Fibroblast of gingiva (primary cell): Measurements from ENCODE around the gene OTUD4.
"Not testable (repeated sequence)": the region's sequence is repeated elsewhere in the genome, so short reads cannot be mapped to it uniquely, and the experiment has no call there.

Experiments
- DNase-seq: peaks from one replicate; pipeline ENCODE4 v3.0.0-alpha.2; 2011; ENCODE audit warnings: low read depth

The OTUD4 gene, protein sequence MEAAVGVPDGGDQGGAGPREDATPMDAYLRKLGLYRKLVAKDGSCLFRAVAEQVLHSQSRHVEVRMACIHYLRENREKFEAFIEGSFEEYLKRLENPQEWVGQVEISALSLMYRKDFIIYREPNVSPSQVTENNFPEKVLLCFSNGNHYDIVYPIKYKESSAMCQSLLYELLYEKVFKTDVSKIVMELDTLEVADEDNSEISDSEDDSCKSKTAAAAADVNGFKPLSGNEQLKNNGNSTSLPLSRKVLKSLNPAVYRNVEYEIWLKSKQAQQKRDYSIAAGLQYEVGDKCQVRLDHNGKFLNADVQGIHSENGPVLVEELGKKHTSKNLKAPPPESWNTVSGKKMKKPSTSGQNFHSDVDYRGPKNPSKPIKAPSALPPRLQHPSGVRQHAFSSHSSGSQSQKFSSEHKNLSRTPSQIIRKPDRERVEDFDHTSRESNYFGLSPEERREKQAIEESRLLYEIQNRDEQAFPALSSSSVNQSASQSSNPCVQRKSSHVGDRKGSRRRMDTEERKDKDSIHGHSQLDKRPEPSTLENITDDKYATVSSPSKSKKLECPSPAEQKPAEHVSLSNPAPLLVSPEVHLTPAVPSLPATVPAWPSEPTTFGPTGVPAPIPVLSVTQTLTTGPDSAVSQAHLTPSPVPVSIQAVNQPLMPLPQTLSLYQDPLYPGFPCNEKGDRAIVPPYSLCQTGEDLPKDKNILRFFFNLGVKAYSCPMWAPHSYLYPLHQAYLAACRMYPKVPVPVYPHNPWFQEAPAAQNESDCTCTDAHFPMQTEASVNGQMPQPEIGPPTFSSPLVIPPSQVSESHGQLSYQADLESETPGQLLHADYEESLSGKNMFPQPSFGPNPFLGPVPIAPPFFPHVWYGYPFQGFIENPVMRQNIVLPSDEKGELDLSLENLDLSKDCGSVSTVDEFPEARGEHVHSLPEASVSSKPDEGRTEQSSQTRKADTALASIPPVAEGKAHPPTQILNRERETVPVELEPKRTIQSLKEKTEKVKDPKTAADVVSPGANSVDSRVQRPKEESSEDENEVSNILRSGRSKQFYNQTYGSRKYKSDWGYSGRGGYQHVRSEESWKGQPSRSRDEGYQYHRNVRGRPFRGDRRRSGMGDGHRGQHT

DNA sequence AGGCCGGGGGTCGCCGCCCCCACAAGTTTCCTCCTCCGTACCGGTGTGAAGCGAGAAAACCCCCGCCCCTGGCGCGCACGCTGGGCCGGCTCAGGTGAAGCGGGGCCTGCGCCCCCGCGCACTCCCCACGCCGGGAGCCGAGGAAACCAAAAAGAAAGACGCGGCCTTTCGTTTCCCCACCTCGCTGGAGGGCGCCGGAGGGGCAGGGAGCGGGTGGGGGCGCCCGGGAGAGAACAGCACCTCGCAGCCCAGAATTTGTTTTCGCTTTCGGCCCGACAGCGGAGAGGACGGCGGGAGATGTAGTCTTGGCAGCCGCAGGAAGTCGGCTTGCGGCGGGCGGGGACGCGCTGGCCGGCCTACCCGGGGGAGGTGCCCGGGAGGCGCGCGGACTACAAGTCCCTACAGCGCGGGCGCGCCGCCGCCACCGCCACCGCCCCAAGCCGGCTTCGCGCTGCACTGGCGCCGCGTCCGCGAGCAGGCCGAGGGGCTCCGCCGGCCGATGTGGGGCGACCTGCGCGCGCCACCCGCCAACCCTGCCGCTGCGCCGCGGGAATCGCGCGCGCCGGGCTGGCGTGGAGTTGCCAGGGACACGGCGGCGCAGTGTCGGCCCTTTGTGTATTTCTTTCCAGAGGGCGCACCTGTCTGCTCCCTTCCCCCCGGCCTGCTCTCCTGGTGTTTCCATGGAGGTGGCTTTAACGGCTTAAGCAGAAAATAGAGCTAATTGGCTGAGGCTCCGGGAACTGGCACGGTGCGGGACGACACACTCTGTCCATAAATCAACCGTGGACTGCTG lies at the start of gene OTUD4:
Gene OTUD4 (minus strand): TSS at position 292 of the 793 bp plus-strand sequence. CDS start 616 bp downstream, outside the sequence.
- DNase-seq: peak; percentile 97

DNA sequence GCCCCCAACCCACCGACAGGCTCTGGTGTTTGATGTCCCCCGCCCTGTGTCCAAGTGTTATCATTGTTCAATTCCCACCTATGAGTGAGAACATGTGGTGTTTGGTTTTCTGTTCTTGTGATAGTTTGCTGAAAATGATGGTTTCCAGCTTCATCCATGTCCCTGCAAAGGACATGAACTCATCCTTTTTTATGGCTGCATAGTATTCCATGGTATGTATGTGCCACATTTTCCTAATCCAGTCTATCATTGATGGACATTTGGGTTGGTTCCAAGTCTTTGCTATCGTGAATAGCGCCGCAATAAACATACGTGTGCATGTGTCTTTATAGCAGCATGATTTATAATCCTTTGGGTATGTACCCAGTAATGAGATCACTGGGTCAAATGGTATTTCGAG lies 42.8 kb upstream of the OTUD4 start:
- DNase-seq: not testable (repeated sequence)

DNA sequence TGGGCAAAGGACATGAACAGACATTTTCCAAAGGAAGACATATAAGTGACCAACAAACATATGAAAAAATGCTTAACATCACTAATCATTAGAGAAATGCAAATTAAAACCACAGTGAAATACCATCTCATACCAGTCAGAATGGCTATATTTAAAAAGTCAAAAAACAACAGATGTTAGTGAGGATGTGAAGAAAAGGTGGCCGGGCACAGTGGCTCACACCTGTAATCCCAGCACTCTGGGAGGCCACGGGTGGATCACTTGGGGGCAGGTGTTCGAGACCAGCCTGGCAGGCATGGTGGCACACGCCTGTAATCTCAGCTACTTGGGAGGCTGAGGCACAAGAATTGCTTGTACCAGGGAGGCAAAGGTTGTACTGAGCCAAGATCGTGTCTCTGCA lies 41.1 kb upstream of the OTUD4 start:
- not testable (repeated sequence) for DNase-seq

DNA sequence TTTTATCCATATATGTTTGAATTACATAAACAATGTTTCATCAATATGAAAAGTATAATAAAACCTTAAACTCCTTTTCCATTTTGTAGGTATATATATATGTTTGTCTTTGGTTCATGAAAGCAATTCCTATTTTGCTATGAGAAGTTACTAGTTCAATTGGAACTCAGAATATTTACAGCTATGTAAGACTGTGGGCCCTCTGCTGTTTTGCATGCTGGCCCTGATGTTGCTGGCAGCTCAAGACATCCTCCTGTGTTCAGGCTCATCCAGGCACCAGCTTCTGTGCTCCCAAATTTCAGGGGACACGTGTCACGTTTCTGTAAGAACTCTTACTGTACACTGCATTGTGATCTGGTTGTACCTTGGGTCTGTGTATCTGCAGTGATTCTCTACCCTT lies 38.7 kb upstream of the OTUD4 start:
- no peak for DNase-seq

DNA sequence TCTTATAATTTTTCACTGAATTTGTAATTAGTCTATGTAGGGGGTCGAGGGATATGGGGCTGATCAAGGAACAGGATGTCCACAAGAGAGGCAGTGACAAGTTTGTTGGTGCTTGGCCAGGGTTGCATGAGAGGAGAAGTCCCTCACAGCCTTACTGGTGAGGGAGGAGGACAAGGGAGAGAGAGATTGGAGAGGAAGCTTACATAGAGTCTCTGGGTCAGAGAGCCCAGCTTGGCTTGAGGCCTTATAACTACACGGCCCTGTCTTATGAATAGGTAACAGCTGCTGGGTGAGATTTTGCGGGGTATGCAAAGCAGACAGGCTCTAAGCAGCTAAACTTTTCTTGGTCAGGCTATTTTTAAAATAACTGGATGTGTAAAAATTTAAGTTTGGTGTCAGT lies 37.9 kb upstream of the OTUD4 start:
- DNase-seq: no peak

DNA sequence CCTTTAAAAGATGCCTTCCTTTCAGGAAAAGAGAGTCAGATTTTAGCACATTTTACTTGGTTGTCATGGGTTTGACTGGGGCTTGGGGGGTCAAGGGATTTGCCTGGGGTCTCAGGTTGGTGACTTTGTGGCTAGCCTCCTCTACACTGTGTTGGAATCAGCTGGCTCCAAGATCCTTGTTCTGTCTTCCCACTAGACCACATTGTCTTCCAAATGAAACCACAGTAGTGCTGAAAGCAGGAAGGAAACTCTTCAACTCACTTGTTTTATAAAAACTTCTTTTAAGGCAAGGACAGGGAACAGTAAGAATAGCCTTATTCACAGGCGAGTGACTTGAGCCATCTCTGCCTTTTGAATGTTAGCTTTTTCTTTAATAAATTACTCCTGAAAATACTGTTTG lies 37.0 kb upstream of the OTUD4 start:
- no peak for DNase-seq

DNA sequence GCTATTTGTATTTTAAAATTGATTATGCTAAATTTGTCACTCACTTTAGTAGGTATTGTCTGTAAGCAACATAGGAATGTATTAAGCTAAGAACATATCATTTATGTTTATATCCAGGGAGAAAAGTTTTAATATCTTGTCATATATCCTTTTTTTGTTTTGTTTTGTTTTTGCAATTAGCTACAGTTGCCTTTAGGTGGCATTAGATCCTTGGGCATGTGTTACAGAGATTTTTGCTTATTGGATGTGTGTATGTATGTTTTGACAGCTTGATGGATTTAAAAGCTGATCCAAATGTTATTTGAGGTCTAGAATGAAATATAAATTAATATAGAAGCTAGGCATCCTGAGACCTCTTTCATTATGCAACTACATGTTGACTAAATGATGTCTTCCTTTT lies 36.1 kb upstream of the OTUD4 start:
- peak; percentile 37 for DNase-seq

DNA sequence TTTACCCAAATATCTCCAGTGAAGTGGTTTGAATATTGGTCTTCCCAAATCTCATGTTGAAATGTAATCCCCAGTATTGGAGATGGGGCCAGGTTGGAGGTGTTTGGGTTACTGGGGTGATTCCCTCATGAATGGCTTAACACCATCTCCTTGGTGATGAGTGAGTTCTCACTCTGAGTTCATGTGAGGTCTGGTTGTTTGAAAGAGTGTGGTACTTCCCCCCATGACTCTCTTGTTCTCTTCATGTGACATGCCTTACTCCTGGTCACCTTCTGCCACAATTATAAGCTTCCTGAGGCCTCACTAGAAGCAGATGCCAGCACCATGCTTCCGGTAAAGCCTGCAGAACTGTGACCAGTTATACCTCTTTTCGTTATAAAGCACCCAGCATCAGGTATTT lies 32.9 kb upstream of the OTUD4 start:
- no peak for DNase-seq

DNA sequence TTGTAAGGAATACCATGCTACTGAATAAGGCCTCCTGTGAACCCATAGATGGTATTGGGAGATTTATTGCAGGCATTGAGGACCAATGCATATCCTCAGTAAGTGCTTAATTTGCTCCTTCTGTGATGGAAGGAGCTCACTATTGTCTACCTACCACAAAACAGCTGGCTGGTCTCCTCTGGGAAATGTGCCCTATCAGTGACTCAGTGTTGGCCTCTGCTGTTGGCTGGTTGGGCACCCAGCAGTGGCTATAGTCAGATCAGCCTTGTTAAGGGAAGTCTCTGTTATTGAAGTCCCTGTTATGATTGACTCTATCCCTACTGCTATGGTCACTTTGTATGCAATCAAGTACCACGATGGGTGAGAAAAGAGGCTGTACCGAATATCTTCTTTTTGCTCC lies 27.5 kb upstream of the OTUD4 start:
- DNase-seq: no peak

DNA sequence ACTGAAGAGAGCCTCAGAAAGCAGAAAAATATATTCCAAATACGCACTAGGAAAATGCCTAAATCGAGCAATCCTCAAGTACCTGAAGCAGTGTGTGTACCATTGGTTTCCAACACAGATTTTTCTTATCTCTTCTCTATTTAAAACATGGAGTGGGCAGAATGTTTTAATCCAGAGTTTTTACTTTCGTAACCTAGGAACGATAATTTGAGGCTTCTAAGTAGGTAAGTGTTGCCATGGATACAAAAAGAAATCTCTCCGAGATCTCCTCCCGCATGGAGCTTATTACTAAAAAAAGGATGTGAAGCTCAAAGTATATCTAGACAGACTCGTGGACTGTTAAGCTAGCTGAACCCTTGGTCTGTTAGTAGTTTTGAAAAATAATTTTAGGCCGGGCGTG lies 23.0 kb upstream of the OTUD4 start:
- no peak for DNase-seq

DNA sequence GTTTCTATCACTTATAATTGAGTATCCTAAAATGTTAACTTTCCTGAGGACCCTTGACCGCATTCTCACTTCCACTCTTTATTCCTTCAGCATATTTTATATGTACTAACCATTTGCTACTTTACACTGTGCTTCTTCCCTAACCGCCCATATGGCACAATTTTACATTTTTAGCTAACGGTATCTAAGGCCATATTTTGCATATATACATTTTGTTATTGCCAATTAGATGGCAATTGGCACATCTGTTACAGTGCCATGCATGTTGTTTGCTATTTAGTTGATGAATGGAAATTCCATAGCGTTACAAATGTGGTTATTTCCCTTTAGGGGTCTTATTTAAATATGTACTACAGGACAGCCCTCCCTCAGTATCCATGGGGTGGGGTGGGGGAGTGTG lies 20.0 kb upstream of the OTUD4 start:
- DNase-seq: no peak

DNA sequence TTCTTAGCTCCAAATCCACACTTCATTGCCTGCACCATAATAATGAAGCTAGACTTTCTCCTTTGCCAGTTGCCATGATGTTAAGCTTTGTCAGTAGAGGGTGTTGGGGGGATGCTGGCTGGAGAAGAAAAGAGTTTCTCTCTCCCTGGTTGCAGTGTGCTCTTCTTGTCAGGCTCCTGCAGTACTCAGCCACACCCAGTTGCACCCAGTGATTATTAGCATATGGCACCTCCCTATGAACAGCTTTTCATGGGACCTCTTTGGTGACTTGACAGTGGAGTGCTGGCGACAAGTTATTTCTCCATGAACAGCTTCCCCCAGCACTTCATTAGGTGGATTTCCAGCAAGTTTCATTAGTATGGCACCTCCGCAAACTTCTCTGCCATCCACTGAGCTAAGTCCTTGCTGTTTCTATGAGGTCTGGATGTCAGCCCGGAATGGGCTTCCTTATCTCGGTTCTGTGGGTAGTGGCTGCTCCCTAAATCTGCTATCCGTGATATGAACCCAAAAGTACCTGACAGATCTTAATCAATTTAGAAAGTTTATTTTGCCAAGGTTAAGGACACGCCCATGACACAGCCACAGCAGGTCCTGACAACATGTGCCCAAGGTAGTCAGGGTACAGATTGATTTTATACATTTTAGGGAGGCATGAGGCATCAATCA lies 18.8 kb upstream of the OTUD4 start:
- DNase-seq: no peak

DNA sequence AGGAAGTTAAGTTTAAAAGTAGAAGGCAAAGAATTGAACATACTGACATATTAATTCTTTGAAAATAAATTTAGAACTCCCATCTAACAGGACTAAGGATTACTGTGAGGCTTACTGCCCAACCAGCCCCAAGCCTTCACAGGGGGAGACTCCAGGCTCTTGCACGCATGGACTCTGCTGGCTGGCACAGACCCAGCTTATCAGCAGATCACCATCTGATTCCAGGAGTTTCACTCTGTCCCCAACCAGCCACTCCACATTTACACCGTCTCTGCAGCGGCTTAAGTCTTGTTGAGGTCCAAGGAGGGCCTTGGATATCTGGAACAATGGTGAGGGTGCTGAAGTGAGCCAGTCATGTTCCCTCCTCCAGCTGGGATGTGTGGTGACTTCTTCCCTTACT lies 16.4 kb upstream of the OTUD4 start:
- DNase-seq: no peak

DNA sequence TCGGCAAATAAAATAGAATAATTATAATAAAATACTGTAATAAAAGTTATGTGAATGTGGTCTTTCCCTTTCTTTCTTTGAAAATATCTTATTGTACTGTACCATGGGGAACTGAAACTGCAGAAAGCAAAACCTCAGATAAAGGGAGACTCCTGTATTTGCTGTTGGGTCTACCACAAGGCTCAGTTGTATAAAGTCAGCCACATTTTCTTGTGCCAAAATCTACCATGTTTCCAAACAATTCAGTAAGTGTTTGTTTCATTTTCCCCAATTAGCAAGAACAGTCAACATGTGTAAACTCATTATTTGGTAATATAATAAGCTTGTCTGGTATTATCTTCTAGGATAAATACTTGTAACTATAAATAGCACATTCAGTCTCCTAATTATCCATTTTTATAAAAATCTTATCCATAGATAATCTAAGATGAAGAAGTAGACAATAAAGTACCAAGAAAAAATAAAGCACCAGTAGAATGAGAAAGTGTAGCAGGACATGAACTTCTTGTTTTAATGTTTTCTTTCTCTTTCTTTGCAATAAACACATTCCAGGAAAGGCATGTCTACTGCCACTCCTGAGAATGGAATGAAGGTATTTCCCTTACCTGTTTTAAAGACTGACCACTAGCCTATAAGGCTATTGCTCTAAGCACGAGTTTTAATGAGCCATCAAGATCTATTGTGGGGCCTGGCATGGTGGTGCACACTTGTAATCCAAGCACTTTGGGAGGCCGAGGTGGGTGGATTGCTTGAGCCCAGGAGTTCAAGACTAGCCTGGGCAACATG lies 15.0 kb upstream of the OTUD4 start:
- no peak for DNase-seq

DNA sequence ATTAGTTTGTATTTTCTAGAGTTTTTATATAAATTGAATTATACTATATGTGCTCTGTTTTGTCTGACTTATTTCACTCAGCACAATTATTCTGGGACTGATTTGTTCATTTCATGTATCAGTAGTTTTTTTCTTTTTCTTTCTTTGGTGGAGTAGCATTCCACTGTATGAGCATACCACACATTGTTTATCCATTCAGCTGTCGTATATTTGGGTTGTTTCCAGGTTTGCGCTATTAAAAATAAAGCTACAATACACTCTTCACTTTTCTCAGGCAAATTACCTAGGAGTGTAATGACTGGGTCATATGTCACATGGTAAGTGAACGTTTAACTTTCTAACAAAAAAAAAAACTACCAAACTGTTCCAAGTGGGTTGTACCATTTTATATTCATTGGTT lies 9.6 kb upstream of the OTUD4 start:
- DNase-seq: no peak

DNA sequence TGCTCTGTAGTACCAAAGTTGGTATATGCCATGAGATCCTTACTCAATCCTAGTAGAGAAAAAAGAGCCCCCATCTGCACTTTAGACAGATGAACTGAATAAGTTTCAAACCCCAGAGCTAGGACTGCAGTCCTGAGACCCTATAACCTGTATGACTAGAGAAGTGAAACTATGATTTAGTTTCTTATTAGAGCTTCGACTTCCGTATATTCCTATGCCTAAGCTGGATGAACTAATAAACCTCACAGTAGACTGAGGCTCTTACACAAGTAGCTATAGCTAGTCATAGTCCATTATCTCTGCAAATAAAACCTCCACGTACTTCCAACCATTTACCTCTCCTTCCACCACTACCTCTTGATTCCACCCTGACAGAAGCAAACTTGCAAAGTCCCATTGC lies 6.3 kb upstream of the OTUD4 start:
- no peak for DNase-seq

DNA sequence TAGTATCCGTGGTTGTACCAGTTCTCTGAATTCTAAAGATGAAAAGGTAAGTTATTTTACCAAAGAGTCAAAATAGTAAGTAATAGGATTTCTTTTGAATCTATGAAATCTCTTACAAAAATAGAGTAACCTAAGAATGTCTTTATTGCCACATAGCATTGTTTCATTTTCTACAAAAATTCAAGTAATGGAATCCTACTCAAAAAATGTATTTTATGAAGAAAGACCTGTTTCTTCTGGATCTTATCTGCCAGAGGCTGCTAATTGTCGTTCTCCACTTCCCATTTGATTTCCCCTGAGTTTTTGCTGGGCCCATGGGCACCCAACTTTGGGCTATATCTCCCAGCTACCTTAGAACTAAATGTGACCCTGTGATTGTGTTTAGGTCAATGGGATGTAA lies 3.2 kb upstream of the OTUD4 start:
- DNase-seq: no peak

DNA sequence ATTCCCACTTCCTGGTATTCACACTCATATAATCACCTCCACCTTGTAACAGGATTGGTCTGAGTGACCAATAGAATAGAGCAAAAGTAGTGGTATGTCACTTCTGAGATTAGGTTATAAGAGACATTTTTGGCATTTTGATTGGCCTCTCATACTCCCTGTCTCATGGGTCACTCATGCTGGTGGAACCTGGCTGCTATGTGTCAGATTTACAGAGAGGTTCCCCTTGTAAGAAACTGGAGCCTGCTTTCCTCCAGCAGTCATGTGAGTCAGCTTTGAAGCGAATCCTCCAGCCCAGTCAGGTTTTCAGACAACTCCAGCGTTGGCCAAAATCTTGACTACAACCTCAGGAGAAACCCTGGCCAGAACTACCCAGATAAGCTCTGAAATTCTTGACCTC lies 2.6 kb upstream of the OTUD4 start:
- no peak for DNase-seq

DNA sequence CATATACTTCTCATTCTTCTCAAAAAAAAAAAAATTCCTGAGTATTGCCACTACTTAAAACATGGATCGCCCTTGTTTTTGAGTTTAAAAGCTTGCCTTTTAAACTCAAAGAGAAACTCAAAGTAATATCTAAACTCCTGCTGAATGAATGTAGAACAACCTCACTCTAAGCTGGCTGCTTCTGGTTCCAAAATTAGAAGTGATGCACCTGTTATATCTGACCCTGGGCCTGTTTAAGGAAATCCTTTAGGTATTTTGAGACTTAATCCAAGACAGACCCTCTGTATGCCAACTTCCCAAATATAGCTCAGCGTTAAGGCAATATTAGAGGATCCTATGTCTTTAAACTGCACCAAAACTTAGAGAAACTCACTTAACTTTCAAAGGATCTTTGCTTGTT lies 1.8 kb upstream of the OTUD4 start:
- no peak for DNase-seq

DNA sequence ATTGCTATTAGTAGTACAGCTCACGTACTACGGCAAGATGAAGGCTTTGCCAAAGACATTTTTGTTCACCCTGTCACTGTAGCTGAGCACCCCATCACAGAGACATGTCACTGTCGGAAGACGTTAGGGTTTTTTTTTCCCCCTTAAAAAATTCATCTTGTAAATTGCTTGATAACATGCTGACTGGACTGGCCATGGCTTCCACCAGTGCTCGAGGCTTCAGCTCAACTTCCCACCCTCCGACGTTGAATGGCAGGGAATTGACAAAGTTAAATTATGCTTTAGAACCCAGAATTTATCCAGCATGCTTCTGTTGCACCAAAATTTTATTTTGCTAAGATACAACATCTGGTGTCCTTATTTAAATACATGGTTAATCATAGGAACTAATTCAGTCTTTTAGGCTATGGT lies 707 bp upstream of the OTUD4 start:
- DNase-seq: no peak

DNA sequence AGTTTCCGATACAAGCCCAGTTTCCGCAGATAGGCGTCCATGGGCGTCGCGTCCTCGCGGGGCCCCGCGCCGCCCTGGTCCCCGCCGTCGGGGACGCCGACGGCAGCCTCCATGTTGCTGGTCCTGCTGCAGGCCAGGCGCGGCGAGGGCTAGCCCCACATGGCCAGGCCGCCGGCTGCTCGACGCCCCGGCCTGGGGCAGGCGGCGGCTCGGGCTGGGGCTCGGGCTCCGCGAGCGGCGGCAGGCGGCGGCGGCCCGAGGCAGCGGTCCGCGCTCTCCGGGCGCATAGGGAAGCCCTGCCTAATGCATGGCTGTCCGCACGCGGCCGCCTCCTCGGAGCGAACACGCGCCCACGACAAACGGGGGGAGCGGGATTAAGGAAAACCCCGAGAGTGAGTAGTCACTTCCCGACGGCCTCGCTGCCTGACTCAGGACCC lies 510 bp downstream of the OTUD4 start:
- peak; percentile 38 for DNase-seq
